DOHH2 (cell line): ENCODE results near the gene PPM1F.

Experiments
- CTCF ChIP-seq: fragments of 200-600 bp; sonication (generic); IDR thresholded peaks from one replicate; pipeline ENCODE4 v1.5.1; 2014; ENCODE audit warnings: antibody characterized with exemption, mild to moderate bottlenecking, low read depth, low read length; ENCODE audit not compliant: poor library complexity, severe bottlenecking
- EZH2phosphoT487 ChIP-seq: fragments of 200-600 bp; sonication (generic); IDR thresholded peaks from 2 replicates; pipeline ENCODE4 v1.6.1; 2017; ENCODE audit warnings: borderline replicate concordance, mild to moderate bottlenecking, antibody characterized with exemption, low read length, moderate library complexity, mixed read lengths

GRCh38 chr22:21902296-21903087, 50.2 kb downstream of the PPM1F start:
- TF ChIP-seq CTCF (no peak), EZH2phosphoT487 (no peak)
